ENCODE results near the gene AQP10.
A peak's percentile ranks its signal among the peaks of the same experiment; 100 is the strongest.

The AQP10 gene

GRCh38 chr1:154323493-154323892 lies 2.6 kb downstream of the AQP10 start:
- Histone ChIP-seq H3K9me2 (replicated peaks; ENCODE audit: low read depth, low read length) (no peaks in the 10 kb centered on the region), H3K9me3 (ENCODE audit: insufficient read depth, low read depth, low read length) (no peaks in the 10 kb centered on the region), H3K4me2 (ENCODE audit: low read depth, low read length, poor library complexity, severe bottlenecking) (no peak overlapping the region), H3K79me2 (ENCODE audit: insufficient read depth, low read length) (peaks cover 22% of the 10 kb centered on the region), H3K36me3 (ENCODE audit: insufficient read depth, low read length) (no peaks in the 10 kb centered on the region), H2AFZ (ENCODE audit: low read length) (no peak overlapping the region), H3K9ac (ENCODE audit: low read depth, low read length, poor library complexity, severe bottlenecking) (no peak overlapping the region), H3K4me1 (ENCODE audit: insufficient read depth, low read length, poor library complexity, severe bottlenecking) (peaks cover 26% of the 10 kb centered on the region), H3K27me3 (ENCODE audit: insufficient read depth, low read length, poor library complexity, severe bottlenecking) (no peaks in the 10 kb centered on the region), H3F3A (ENCODE audit: low read depth) (no peaks in the 10 kb centered on the region), H3K4me3 (ENCODE audit: low read length, poor library complexity, severe bottlenecking) (no peak overlapping the region), H4K20me1 (ENCODE audit: insufficient read depth, low read length, poor library complexity, severe bottlenecking) (peaks cover 7% of the 10 kb centered on the region)
- TF ChIP-seq EZH2phosphoT487 (IDR thresholded peaks at IDR 0.05; ENCODE audit: borderline replicate concordance), result no peak

- H3K4me2 ChIP-seq (ENCODE audit: low read depth, low read length, poor library complexity, severe bottlenecking), result peak overlapping the region; percentile 82
- H3K9me3 ChIP-seq (ENCODE audit: insufficient read depth, low read depth, low read length), result no peaks in the 10 kb centered on the region
- TF ChIP-seq EZH2phosphoT487 (IDR thresholded peaks at IDR 0.05; ENCODE audit: borderline replicate concordance) (no peak), CTCF (conservative IDR thresholded peaks at IDR 0.05; ENCODE audit: low read length) (no peak)
- no peak overlapping the region for H3K9ac ChIP-seq (ENCODE audit: low read depth, low read length, poor library complexity, severe bottlenecking)
- peaks cover 28% of the 10 kb centered on the region for H3K79me2 ChIP-seq (ENCODE audit: insufficient read depth, low read length)
- no peaks in the 10 kb centered on the region for H3K36me3 ChIP-seq (ENCODE audit: insufficient read depth, low read length)
- H3K4me3 ChIP-seq (ENCODE audit: low read length, poor library complexity, severe bottlenecking), result peak overlapping the region; percentile 92
- no peaks in the 10 kb centered on the region for H3F3A ChIP-seq (ENCODE audit: low read depth)
- H3K9me2 ChIP-seq (replicated peaks; ENCODE audit: low read depth, low read length), result no peaks in the 10 kb centered on the region
- peaks cover 13% of the 10 kb centered on the region for H4K20me1 ChIP-seq (ENCODE audit: insufficient read depth, low read length, poor library complexity, severe bottlenecking)
- peaks cover 31% of the 10 kb centered on the region for H3K4me1 ChIP-seq (ENCODE audit: insufficient read depth, low read length, poor library complexity, severe bottlenecking)
- H3K27me3 ChIP-seq (ENCODE audit: insufficient read depth, low read length, poor library complexity, severe bottlenecking), result no peaks in the 10 kb centered on the region
- peak overlapping the region; percentile 100 for H2AFZ ChIP-seq (ENCODE audit: low read length)
Observed at GRCh38 chr1:154324241-154324640, 3.3 kb downstream of the AQP10 start.

GRCh38 chr1:154324669-154325582 lies 4.0 kb downstream of the AQP10 start, which contains the start of gene ATP8B2:
Gene ATP8B2 (plus strand): TSS chr1:154325525. CDS start chr1:154328142, 2,617 bp downstream.
- H3K27me3 ChIP-seq (ENCODE audit: insufficient read depth, low read length, poor library complexity, severe bottlenecking), result no peaks in the 10 kb centered on the region
- H3F3A ChIP-seq (ENCODE audit: low read depth), result no peaks in the 10 kb centered on the region
- H3K4me2 ChIP-seq (ENCODE audit: low read depth, low read length, poor library complexity, severe bottlenecking), result peak within 1 kb of the TSS; percentile 95
- peaks cover 19% of the 10 kb centered on the region for H4K20me1 ChIP-seq (ENCODE audit: insufficient read depth, low read length, poor library complexity, severe bottlenecking)
- no peaks in the 10 kb centered on the region for H3K9me2 ChIP-seq (replicated peaks; ENCODE audit: low read depth, low read length)
- TF ChIP-seq EZH2phosphoT487 (IDR thresholded peaks at IDR 0.05; ENCODE audit: borderline replicate concordance) (no peak), CTCF (conservative IDR thresholded peaks at IDR 0.05; ENCODE audit: low read length) (peak; percentile 96)
- H3K79me2 ChIP-seq (ENCODE audit: insufficient read depth, low read length), result peaks cover 33% of the 10 kb centered on the region
- no peaks in the 10 kb centered on the region for H3K36me3 ChIP-seq (ENCODE audit: insufficient read depth, low read length)
- peak within 1 kb of the TSS; percentile 100 for H2AFZ ChIP-seq (ENCODE audit: low read length)
- H3K9ac ChIP-seq (ENCODE audit: low read depth, low read length, poor library complexity, severe bottlenecking), result peak within 1 kb of the TSS; percentile 87
- H3K4me1 ChIP-seq (ENCODE audit: insufficient read depth, low read length, poor library complexity, severe bottlenecking), result peaks cover 38% of the 10 kb centered on the region
- no peaks in the 10 kb centered on the region for H3K9me3 ChIP-seq (ENCODE audit: insufficient read depth, low read depth, low read length)
- peak within 1 kb of the TSS; percentile 92 for H3K4me3 ChIP-seq (ENCODE audit: low read length, poor library complexity, severe bottlenecking)
